ENCODE results near the gene GPRC5A. TPM values are rescaled to one million over a fixed set of nuclear protein-coding genes. Genes with fewer than 3 reads are reported as not detected.
A peak's percentile ranks its signal among the peaks of the same experiment; 100 is the strongest.

Gene GPRC5A
- polyA plus RNA-seq, 3 donors = 7.6 to 10.3 (median 8.3) TPM

DNA sequence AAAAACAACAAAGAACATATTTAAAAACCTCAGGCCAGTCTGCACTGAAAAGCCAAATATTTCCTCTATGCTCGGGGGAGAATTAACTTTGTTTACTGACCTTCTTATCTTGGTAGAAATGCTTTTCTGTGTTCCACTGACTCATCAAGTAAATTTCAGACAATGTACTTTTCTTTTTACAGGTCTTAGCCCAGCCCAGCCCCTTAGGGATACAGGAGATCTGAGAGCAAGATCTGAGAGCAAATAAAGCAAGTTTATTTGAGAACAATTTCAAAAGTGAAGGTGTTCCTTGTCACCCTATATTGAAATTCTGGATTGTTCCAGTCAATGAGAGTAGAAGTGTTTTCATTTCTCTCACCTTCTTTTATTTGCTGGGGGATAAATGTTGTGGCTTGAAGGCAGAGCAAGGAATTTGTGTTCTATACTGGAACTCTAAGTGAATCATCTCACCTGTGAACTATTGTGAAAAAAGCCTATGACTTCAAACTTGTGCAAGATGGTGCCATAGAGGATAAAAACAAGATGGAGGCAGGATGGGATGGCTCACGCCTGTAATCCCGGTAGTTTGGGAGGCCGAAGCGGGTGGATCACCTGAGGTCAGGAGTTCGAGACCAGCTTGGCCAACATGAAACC, 7.9 kb upstream of the GPRC5A start:
- DNase-seq (ENCODE audit: low read depth in 3 of 3, low spot score in 2 of 3) = no peak

DNA sequence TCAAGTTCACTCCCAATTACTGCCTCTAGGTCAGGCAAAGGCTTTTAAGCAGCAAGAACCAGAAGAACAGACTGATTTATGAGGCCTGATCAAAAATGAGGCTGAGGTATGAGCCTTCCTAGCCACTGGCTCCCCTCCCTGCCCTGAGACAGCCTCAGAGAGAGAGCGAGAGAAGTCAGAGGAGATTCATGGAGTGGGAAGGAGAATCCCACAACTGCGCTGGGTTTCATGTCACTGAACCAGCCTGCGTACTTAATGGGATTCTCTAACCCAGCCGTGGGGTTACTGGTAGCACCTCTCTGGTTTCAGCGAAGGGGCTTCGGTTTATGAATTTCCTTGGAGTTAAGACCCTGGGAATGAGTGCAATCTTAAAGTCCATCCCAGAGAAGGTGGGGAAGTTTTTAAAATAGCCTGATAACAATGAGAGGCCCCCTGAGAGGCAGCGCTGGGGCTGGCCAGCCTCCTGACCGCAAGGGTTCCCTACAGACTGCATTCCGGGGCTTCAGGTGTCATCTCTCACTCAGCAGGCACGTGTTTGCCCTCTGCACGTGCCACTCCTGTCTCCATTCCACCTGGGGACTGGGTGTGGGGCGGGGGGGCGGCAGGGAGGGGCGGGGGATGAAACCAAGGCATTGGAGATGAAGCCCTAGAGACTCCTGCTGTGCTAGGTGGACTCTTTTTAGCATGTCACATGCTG, 6.1 kb upstream of the GPRC5A start:
- DNase-seq (ENCODE audit: low read depth in 3 of 3, low spot score in 2 of 3) = no peak

GRCh38 chr12:12887471-12887870, 3.9 kb upstream of the GPRC5A start:
- no peak for DNase-seq (ENCODE audit: low read depth in 3 of 3, low spot score in 2 of 3)

GRCh38 chr12:12889701-12890100, 1.7 kb upstream of the GPRC5A start:
- DNase-seq (ENCODE audit: low read depth in 3 of 3, low spot score in 2 of 3) = no peak

GRCh38 chr12:12890543-12891079, 751 bp upstream of the GPRC5A start:
- DNase-seq (ENCODE audit: low read depth in 3 of 3, low spot score in 2 of 3) = peak; percentile 53 to 72 (median 58)

DNA sequence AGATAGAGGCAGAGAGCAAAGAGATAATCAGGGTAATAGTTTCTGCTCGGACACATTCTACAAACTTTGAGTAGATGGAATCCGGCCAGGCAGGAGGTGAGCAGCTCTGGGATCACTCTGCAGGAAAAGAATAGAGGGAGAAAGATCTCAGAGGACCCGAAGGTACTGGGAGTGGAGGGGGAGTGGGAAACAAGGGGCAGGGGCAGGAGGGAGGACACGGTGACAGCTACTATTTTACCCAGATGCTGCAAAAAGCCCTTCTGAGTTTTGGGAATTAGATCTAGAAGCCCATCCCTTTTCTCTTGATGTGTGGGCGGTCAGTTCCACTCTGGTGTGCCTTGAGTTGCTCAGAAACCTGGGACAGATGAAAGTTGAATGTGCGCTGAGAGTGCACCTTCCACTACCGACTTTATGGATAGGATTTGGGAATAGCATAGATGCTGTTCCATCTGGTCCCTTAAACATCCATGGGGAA, 556 bp downstream of the GPRC5A start:
- DNase-seq (ENCODE audit: low read depth in 3 of 3, low spot score in 2 of 3) = no peak

DNA sequence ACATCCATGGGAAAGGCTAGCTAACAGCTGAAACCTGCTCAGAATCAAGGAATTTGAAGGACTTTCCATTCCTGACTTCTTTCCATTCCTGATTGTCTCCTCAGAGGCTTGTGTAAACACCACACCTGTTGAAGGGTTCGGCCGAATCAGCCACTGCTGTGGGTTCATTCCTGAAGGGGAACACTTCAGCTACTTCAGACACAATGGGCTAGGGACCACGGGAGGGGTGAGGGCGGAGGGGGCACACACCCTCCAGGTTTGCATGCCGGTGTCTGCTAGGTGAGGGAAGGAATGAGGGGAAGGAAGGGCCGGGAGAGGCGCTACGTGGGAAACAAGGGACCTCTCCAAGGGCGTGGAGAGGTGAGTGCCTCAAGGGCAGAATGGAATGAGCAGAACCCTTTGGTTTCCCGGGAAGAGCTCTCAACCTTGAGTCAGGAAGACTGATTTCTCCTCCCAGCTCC, 1.3 kb downstream of the GPRC5A start:
- DNase-seq (ENCODE audit: low read depth in 3 of 3, low spot score in 2 of 3) = no peak

- DNase-seq (ENCODE audit: low read depth in 3 of 3, low spot score in 2 of 3) = no peak
These were observed 2.1 kb downstream of the GPRC5A start for GRCh38 chr12:12893438-12893837.

GRCh38 chr12:12896260-12896659, 4.9 kb downstream of the GPRC5A start:
- no peak for DNase-seq (ENCODE audit: low read depth in 3 of 3, low spot score in 2 of 3)

DNA sequence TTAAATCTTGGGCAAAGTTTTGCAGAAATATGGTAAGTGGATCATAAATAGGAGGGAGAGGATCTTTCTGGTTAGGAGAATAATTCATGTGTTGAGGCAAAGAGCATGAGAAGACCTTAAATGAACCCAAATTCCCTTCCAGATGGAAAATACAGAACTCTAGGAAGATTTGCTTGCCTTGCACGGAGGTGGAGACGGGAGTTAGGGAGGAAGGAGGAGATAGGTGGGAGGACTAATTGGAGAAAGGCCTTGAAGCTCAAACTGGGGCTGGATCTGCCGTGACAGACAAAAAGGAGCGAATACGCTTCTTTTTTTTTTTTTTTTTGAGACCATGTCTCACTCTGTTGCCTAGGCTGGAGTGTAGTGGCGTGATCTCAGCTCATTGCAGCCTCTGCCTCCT, 5.9 kb downstream of the GPRC5A start:
- DNase-seq (ENCODE audit: low read depth in 3 of 3, low spot score in 2 of 3) = no peak

GRCh38 chr12:12898136-12898717, 6.9 kb downstream of the GPRC5A start:
- no peak for DNase-seq (ENCODE audit: low read depth in 3 of 3, low spot score in 2 of 3)

GRCh38 chr12:12898911-12899511, 7.6 kb downstream of the GPRC5A start:
- no peak for DNase-seq (ENCODE audit: low read depth in 3 of 3, low spot score in 2 of 3)

GRCh38 chr12:12899530-12900380, 8.4 kb downstream of the GPRC5A start:
- DNase-seq (ENCODE audit: low read depth in 3 of 3, low spot score in 2 of 3) = no peak

DNA sequence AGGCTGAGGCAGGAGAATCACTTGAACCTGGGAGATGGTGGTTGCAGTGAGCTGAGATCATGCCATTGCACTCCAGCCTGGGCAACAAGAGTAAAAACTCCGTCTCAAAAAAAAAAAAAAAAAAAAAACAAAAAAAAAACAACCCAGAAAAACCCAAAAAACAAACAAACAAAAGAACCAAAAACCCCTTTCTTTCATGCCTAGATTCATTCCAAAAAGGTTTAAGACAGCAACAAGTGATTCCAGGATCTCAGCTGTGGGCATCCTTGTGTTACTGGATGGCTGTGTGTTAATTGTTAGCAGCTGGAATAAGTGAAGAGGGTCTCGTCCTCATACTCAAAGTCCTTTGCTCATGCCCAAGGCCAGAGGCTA, 9.4 kb downstream of the GPRC5A start:
- no peak for DNase-seq (ENCODE audit: low read depth in 3 of 3, low spot score in 2 of 3)

- DNase-seq (ENCODE audit: low read depth in 3 of 3, low spot score in 2 of 3) = no peak
These were observed 9.9 kb downstream of the GPRC5A start for GRCh38 chr12:12901158-12901791.

GRCh38 chr12:12902036-12902435, 10.7 kb downstream of the GPRC5A start:
- no peak for DNase-seq (ENCODE audit: low read depth in 3 of 3, low spot score in 2 of 3)

GRCh38 chr12:12903642-12904609, 12.6 kb downstream of the GPRC5A start:
- no peak for DNase-seq (ENCODE audit: low read depth in 3 of 3, low spot score in 2 of 3)

DNA sequence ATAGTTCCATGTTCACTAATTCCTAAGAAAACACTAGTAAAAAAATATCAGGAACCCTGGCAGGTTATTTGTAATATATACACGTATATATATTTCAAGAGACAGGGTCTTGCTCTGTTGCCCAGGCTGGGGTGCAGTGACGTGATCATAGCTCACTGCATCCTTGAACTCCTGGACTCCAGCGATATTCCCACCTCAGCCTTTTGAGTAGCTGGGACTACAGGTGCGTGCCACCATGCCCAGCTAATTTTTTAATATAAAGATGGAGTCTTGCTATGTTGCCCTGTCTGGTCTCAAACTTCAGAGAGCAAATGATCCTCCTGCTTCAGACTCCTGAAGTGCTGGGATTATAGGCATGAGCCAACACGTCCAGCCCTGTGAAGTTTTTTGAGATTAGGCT, 16.2 kb downstream of the GPRC5A start:
- no peak for DNase-seq (ENCODE audit: low read depth in 3 of 3, low spot score in 2 of 3)

DNA sequence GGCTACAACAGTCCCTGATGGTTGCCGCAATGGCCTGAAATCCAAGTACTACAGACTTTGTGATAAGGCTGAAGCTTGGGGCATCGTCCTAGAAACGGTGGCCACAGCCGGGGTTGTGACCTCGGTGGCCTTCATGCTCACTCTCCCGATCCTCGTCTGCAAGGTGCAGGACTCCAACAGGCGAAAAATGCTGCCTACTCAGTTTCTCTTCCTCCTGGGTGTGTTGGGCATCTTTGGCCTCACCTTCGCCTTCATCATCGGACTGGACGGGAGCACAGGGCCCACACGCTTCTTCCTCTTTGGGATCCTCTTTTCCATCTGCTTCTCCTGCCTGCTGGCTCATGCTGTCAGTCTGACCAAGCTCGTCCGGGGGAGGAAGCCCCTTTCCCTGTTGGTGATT, 16.9 kb downstream of the GPRC5A start:
- DNase-seq (ENCODE audit: low read depth in 3 of 3, low spot score in 2 of 3) = no peak
